Neutrophil (primary cell): Measurements from ENCODE around the gene SETDB2.

Experiments used
- H3K27ac ChIP-seq: fragments of 200-600 bp; sonication (generic); 2 replicates; pipeline ENCODE4 v1.5.1; 2016; ENCODE audit warnings: mild to moderate bottlenecking, moderate library complexity
- H3K27me3 ChIP-seq: fragments of 200-600 bp; sonication (generic); 2 replicates; pipeline ENCODE4 v1.6.0; 2016; ENCODE audit warnings: mild to moderate bottlenecking
- H3K36me3 ChIP-seq: fragments of 200-600 bp; sonication (generic); 2 replicates; pipeline ENCODE4 v1.5.1; 2017
- H3K4me1 ChIP-seq, 2 experiments: fragments of 200-600 bp in 1 of 2; sonication (generic) in 1 of 2; 1 replicate in 1 of 2; 2 replicates in 1 of 2; pipeline versions ENCODE4 v1.5.1 to v1.6.1; 2013 to 2016; ENCODE audit warnings: low read depth in 1 of 2, low read length in 1 of 2, mild to moderate bottlenecking in 1 of 2, moderate library complexity in 1 of 2; ENCODE audit not compliant: control insufficient read depth in 1 of 2, insufficient read depth in 1 of 2
- H3K4me3 ChIP-seq, 2 experiments: fragments of 200-600 bp in 1 of 2; sonication (generic) in 1 of 2; 1 replicate in 1 of 2; 2 replicates in 1 of 2; pipeline ENCODE4 v1.5.1; 2013 to 2016; ENCODE audit warnings: low read depth in 1 of 2, low read length in 1 of 2, mild to moderate bottlenecking in 1 of 2, moderate library complexity in 1 of 2
- H3K9me3 ChIP-seq: fragments of 200-600 bp; sonication (generic); 2 replicates; pipeline ENCODE4 v1.5.1; 2016
- TF ChIP-seq, protein P1 (sequence below): fragments of 200-600 bp; sonication (generic); IDR thresholded peaks from 2 replicates; pipeline ENCODE4 v1.5.1; 2016; ENCODE audit warnings: antibody characterized with exemption

Gene SETDB2

DNA sequence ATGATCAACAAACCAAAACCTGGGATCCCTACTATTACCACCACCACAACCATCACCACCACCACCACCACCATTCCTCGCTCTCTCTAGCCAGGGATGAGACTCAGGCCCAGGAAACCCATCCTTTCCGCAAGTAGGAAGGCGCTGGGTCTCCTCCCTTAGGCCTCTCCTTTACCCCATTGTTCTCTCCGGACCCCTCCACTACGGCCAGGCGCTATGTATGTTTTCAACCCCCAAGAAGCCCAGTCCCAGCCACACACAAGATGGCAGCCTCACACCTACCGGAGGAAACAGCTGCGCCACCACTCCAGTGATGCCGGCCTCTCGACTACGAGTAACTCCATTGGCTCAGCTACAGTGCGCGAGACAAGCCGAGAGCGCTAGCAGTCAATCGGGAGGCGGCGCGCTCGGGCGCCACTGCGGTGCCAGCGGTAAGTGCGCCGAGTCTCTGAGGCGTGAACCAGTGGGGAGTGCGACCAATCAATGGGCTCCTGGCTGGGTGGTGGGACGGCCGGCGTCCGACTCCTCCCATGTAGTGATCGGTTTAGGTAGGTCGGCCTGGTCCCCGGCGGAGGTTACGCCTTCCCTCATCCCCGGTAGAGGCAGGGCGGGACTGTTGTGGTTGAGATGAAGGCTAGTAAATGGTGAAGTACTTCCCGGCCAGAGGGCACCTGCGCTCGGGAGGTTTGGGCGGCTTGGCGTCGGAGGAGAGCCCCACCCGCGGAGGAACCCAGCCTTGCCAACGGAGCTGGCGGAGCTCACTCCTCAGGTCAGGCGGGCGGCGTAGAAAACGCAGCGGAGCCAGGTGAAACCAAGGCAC, at the start of gene SETDB2, which contains the start of gene CAB39L:
Gene SETDB2, plus strand, starts transcription at position 571 of the 820 bp plus-strand sequence. CDS start 7,620 bp downstream, outside the sequence.
Gene CAB39L, minus strand, starts transcription at position 361 of the 820 bp plus-strand sequence. CDS start 61,154 bp downstream, outside the sequence.
- Histone ChIP-seq H3K36me3 (no peaks in the 10 kb centered on the region), H3K27me3 (no peaks in the 10 kb centered on the region), H3K9me3 (no peaks in the 10 kb centered on the region), H3K4me3 (peak within 1 kb of the TSS; percentile 83 to 84), H3K27ac (peak within 1 kb of the TSS; percentile 91), H3K4me1 (peaks cover 16 to 22% of the 10 kb centered on the region in 2 experiments)
- TF ChIP-seq, protein P1, sequence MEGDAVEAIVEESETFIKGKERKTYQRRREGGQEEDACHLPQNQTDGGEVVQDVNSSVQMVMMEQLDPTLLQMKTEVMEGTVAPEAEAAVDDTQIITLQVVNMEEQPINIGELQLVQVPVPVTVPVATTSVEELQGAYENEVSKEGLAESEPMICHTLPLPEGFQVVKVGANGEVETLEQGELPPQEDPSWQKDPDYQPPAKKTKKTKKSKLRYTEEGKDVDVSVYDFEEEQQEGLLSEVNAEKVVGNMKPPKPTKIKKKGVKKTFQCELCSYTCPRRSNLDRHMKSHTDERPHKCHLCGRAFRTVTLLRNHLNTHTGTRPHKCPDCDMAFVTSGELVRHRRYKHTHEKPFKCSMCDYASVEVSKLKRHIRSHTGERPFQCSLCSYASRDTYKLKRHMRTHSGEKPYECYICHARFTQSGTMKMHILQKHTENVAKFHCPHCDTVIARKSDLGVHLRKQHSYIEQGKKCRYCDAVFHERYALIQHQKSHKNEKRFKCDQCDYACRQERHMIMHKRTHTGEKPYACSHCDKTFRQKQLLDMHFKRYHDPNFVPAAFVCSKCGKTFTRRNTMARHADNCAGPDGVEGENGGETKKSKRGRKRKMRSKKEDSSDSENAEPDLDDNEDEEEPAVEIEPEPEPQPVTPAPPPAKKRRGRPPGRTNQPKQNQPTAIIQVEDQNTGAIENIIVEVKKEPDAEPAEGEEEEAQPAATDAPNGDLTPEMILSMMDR: peak; percentile 92

DNA sequence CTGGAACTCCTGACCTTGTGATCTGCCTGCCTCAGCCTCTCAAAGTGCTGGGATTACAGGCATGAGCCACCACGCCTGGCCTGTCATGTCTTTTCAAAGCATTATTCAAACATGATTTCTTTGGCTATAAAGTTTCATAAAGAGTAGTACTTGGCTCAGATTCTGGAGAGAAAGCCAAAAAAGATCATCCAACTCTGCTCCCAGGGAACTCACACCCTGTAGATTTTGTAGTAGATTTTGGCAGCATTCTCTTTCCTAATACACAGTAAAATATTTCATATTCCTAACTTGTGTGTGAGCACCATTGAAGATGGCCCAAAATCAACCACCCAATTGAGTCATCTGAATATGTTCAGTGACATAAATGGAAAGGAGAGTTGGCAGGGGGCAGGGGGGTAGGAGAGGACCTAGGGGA, 48.6 kb upstream of the SETDB2 start:
- H3K27ac ChIP-seq: no peak overlapping the region
- H3K9me3 ChIP-seq: no peaks in the 10 kb centered on the region
- H3K27me3 ChIP-seq: no peaks in the 10 kb centered on the region
- TF ChIP-seq, protein P1: no peak
- H3K4me3 ChIP-seq: no peak overlapping the region
- H3K36me3 ChIP-seq: no peaks in the 10 kb centered on the region
- no peaks in the 10 kb centered on the region for H3K4me1 ChIP-seq

GRCh38 chr13:49395878-49396380, 48.1 kb upstream of the SETDB2 start:
- TF ChIP-seq, protein P1: no peak
- Histone ChIP-seq H3K27me3 (no peaks in the 10 kb centered on the region), H3K4me3 (no peak overlapping the region)

DNA sequence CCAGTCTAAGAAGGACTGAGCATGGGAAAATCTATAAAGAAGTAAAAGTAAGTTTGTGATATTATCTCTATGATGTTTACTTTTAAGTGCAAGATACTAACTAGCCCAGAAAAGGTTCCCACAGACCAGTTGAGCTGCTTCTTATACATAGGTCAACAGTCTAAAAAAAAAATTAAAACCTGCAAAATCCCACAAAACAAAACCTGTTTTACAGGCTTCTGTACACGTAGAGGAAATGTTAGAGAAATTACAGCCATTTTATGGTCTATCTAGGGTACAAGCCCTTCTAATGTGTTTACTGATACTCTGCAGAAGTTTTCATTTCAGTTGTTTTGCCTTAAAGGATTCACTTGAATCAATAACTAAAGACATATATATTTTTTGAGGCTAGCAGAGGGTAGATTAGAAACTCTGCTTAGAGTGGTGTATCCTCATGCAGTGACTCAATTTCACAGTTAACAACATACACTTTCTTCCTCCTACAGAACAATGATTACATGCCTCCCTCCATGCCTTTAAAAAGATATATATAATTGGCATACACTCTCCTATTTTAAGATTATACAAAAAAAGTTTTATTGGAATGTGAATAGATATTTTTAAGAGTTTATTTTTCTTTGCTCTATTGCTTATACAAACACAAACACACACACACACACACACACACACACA, 44.1 kb upstream of the SETDB2 start:
- Histone ChIP-seq H3K27ac (no peak overlapping the region), H3K27me3 (no peaks in the 10 kb centered on the region), H3K9me3 (no peaks in the 10 kb centered on the region), H3K36me3 (no peaks in the 10 kb centered on the region), H3K4me3 (no peak overlapping the region), H3K4me1 (peaks cover 6 to 10% of the 10 kb centered on the region in 2 experiments)
- TF ChIP-seq, protein P1: no peak

More at GRCh38 chr13:49395878-49396380, 48.1 kb upstream of the SETDB2 start:
- Histone ChIP-seq H3K4me1 (peaks cover 1 to 3% of the 10 kb centered on the region in 2 experiments), H3K27ac (no peak overlapping the region), H3K9me3 (no peaks in the 10 kb centered on the region), H3K36me3 (no peaks in the 10 kb centered on the region)

GRCh38 chr13:49400755-49401659, 43.1 kb upstream of the SETDB2 start:
- Histone ChIP-seq H3K27ac (no peak overlapping the region), H3K27me3 (no peaks in the 10 kb centered on the region), H3K9me3 (no peaks in the 10 kb centered on the region), H3K4me3 (no peak overlapping the region), H3K36me3 (no peaks in the 10 kb centered on the region), H3K4me1 (peaks cover 6 to 10% of the 10 kb centered on the region in 2 experiments)
- TF ChIP-seq, protein P1: no peak
